CD14-positive monocyte (primary cell): ENCODE measurements around the gene NTNG1. TPM values are rescaled to one million over a fixed set of nuclear protein-coding genes. Genes with fewer than 3 reads are reported as not detected.

ENCODE experiments used
- DNase-seq, 3 donors: peaks; one replicate each; pipeline ENCODE4 v3.0.0-alpha.2; 2011 to 2022
- H2AFZ ChIP-seq: 2 replicates; pipeline ENCODE4 v1.6.0; 2012; ENCODE audit warnings: mild to moderate bottlenecking, low read depth, low read length, inconsistent platforms; ENCODE audit not compliant: insufficient read depth, poor library complexity, severe bottlenecking
- H3K27ac ChIP-seq, 2 donors: 1 replicate in 1 of 2; 2 replicates in 1 of 2; pipeline ENCODE4 v1.5.1; 2012 to 2013; ENCODE audit warnings: low read length in 2 of 2, control low read depth in 1 of 2, inconsistent platforms in 1 of 2, low read depth in 1 of 2, mild to moderate bottlenecking in 1 of 2
- H3K27me3 ChIP-seq, 2 donors: one replicate each; pipeline versions ENCODE4 v1.6.0 to v1.6.1; 2011 to 2013; ENCODE audit warnings: low read length in 2 of 2; ENCODE audit not compliant: control insufficient read depth in 2 of 2, insufficient read depth in 2 of 2
- H3K36me3 ChIP-seq, 2 donors: replicated peaks in 1 of 2; 1 replicate in 1 of 2; 2 replicates in 1 of 2; pipeline versions ENCODE4 v1.5.1 to v1.6.1; 2012 to 2013; ENCODE audit warnings: low read length in 2 of 2, control low read depth in 1 of 2, inconsistent platforms in 1 of 2, mild to moderate bottlenecking in 1 of 2; ENCODE audit not compliant: insufficient read depth in 2 of 2, control insufficient read depth in 1 of 2
- H3K4me1 ChIP-seq, 2 donors: 1 replicate in 1 of 2; 2 replicates in 1 of 2; pipeline versions ENCODE4 v1.5.1 to v1.6.1; 2012 to 2013; ENCODE audit warnings: low read length in 2 of 2, control low read depth in 1 of 2, inconsistent platforms in 1 of 2, mild to moderate bottlenecking in 1 of 2, moderate library complexity in 1 of 2; ENCODE audit not compliant: insufficient read depth in 2 of 2, control insufficient read depth in 1 of 2
- H3K4me2 ChIP-seq: replicated peaks from 2 replicates; pipeline ENCODE3; 2012; ENCODE audit warnings: low read length, moderate library complexity, mild to moderate bottlenecking; ENCODE audit not compliant: poor library complexity, severe bottlenecking; ENCODE audit errors: extremely low read depth
- H3K4me3 ChIP-seq, 3 experiments: fragments of 200-600 bp in 1 of 3; sonication (generic) in 1 of 3; replicated peaks in 1 of 3; 1 replicate in 2 of 3; 2 replicates in 1 of 3; pipeline ENCODE4 v1.5.1; 2011 to 2013; ENCODE audit warnings: low read length in 3 of 3, mild to moderate bottlenecking in 3 of 3, control low read depth in 2 of 3, low read depth in 2 of 3, inconsistent platforms in 1 of 3, moderate library complexity in 1 of 3
- H3K79me2 ChIP-seq: 2 replicates; pipeline ENCODE4 v1.6.0; 2012; ENCODE audit warnings: mild to moderate bottlenecking, control low read depth, inconsistent platforms, low read length, moderate library complexity; ENCODE audit not compliant: insufficient read depth
- H3K9ac ChIP-seq: 2 replicates; pipeline ENCODE4 v1.6.0; 2017; ENCODE audit warnings: low read length, mild to moderate bottlenecking; ENCODE audit not compliant: insufficient read depth, poor library complexity, severe bottlenecking
- H3K9me3 ChIP-seq, 2 donors: replicated peaks in 1 of 2; 1 replicate in 1 of 2; 2 replicates in 1 of 2; pipeline versions ENCODE4 v1.5.1 to v1.6.1; 2012 to 2013; ENCODE audit warnings: low read length in 2 of 2, control low read depth in 1 of 2; ENCODE audit not compliant: control insufficient read depth in 1 of 2, insufficient read depth in 1 of 2
- H4K20me1 ChIP-seq: 2 replicates; pipeline ENCODE4 v1.6.0; 2012; ENCODE audit warnings: mild to moderate bottlenecking, low read length, control low read depth, moderate library complexity; ENCODE audit not compliant: insufficient read depth
- H3K27ac Mint-ChIP-seq, 7 donors: one replicate each; pipeline ENCODE4 v1.8.0; 2020; ENCODE audit warnings: mild to moderate bottlenecking in 7 of 7, mixed read lengths in 7 of 7, moderate library complexity in 6 of 7, inconsistent platforms in 2 of 7
- H3K27me3 Mint-ChIP-seq, 3 donors: one replicate each; pipeline ENCODE4 v1.8.0; 2021 to 2022; ENCODE audit warnings: low read depth in 3 of 3, mild to moderate bottlenecking in 3 of 3, mixed read lengths in 3 of 3, moderate library complexity in 3 of 3, inconsistent platforms in 1 of 3
- H3K36me3 Mint-ChIP-seq, 2 donors: one replicate each; pipeline ENCODE4 v1.8.0; 2020; ENCODE audit warnings: mixed read lengths in 2 of 2, inconsistent platforms in 1 of 2, mild to moderate bottlenecking in 1 of 2
- H3K4me1 Mint-ChIP-seq: one replicate; pipeline ENCODE4 v1.8.0; 2020; ENCODE audit warnings: mild to moderate bottlenecking, mixed read lengths
- H3K4me3 Mint-ChIP-seq, 2 donors: one replicate each; pipeline ENCODE4 v1.8.0; 2020; ENCODE audit warnings: mild to moderate bottlenecking in 2 of 2, mixed read lengths in 2 of 2, moderate library complexity in 1 of 2
- H3K9me3 Mint-ChIP-seq, 7 donors: one replicate each; pipeline ENCODE4 v1.8.0; 2020 to 2022; ENCODE audit warnings: mixed read lengths in 7 of 7, mild to moderate bottlenecking in 6 of 7, moderate library complexity in 6 of 7, inconsistent platforms in 2 of 7
- CTCF ChIP-seq: fragments of 200-600 bp; IDR thresholded peaks from one replicate; pipeline ENCODE4 v1.8.0; 2022; ENCODE audit warnings: antibody characterized with exemption, mild to moderate bottlenecking
- WGBS: methylation state at CpG from one replicate; pipeline ENCODE4 v1.1.5; 2013; ENCODE audit warnings: missing lambda C conversion rate; ENCODE audit not compliant: insufficient coverage; 5-methylcytosine and 5-hydroxymethylcytosine counted together
- intact Hi-C, 2 donors: fragments of 100-400 bp; cut with micrococcal nuclease; formaldehyde crosslinking; loops; one replicate each; pipeline versions ENCODE4 v1.15.0 to v1.15.1; 2023
- polyA plus RNA-seq, 3 donors: library from polyadenylated mRNA; depleted of rRNA in 1 of 3; unstranded in 2 of 3; stranded (reverse) in 1 of 3; fragments of 300-500 nt in 2 of 3; fragments of >200 nt in 1 of 3; fragmentation: Illumina TruSeq in 2 of 3; gene quantifications; 1 replicate in 2 of 3; 2 replicates in 1 of 3; pipeline ENCODE4 v1.2.3, GENCODE V29; 2012 to 2021

Gene NTNG1
- polyA plus RNA-seq, 3 donors, result not detected

- no peaks in the 10 kb centered on the region for H3K79me2 ChIP-seq
- no peaks in the 10 kb centered on the region for H3K9me3 ChIP-seq
- WGBS, result no CpG with 5 or more reads among the region's 3 CpGs
- no peaks in the 10 kb centered on the region for H3K27me3 ChIP-seq
- H3K4me3 ChIP-seq, result no peak overlapping the region
- no peak for DNase-seq
- no peak overlapping the region for H3K4me2 ChIP-seq
- H3K36me3 Mint-ChIP-seq, result no peaks in the 10 kb centered on the region
- H3K36me3 ChIP-seq, result no peaks in the 10 kb centered on the region
- no peak for TF ChIP-seq CTCF
- intact Hi-C loops, result no loop called here
- no peaks in the 10 kb centered on the region for H3K4me1 Mint-ChIP-seq
- no peak overlapping the region for H3K27ac ChIP-seq
- no peak overlapping the region for H2AFZ ChIP-seq
- no peaks in the 10 kb centered on the region for H3K9me3 Mint-ChIP-seq
- no peaks in the 10 kb centered on the region for H3K4me1 ChIP-seq
- no peaks in the 10 kb centered on the region for H4K20me1 ChIP-seq
- no peak overlapping the region for H3K27ac Mint-ChIP-seq
- H3K27me3 Mint-ChIP-seq, result peaks cover 0 to 3% (median 0%) of the 10 kb centered on the region in 3 donors
- no peak overlapping the region for H3K9ac ChIP-seq
- no peak overlapping the region for H3K4me3 Mint-ChIP-seq
Observed at GRCh38 chr1:107439567-107439966, 298.7 kb downstream of the NTNG1 start.

- H3K27ac Mint-ChIP-seq, result no peak overlapping the region
- no peak for TF ChIP-seq CTCF
- H3K27me3 ChIP-seq, result no peaks in the 10 kb centered on the region
- no peak overlapping the region for H3K4me3 Mint-ChIP-seq
- H2AFZ ChIP-seq, result no peak overlapping the region
- H3K9me3 Mint-ChIP-seq, result no peaks in the 10 kb centered on the region
- H3K9me3 ChIP-seq, result no peaks in the 10 kb centered on the region
- no peak for DNase-seq
- no peak overlapping the region for H3K27ac ChIP-seq
- intact Hi-C loops, result no loop called here
- H3K79me2 ChIP-seq, result no peaks in the 10 kb centered on the region
- H3K4me1 ChIP-seq, result no peaks in the 10 kb centered on the region
- WGBS, result no CpG with 5 or more reads among the region's 1 CpG
- H3K4me3 ChIP-seq, result no peak overlapping the region
- no peaks in the 10 kb centered on the region for H3K36me3 ChIP-seq
- H4K20me1 ChIP-seq, result no peaks in the 10 kb centered on the region
- H3K4me1 Mint-ChIP-seq, result no peaks in the 10 kb centered on the region
- H3K4me2 ChIP-seq, result no peak overlapping the region
- peaks cover 0 to 3% (median 0%) of the 10 kb centered on the region in 3 donors for H3K27me3 Mint-ChIP-seq
- H3K9ac ChIP-seq, result no peak overlapping the region
- no peaks in the 10 kb centered on the region for H3K36me3 Mint-ChIP-seq
Observed at GRCh38 chr1:107442551-107442950, 301.7 kb downstream of the NTNG1 start.
